ENCODE data around the gene API5.

The API5 gene

DNA sequence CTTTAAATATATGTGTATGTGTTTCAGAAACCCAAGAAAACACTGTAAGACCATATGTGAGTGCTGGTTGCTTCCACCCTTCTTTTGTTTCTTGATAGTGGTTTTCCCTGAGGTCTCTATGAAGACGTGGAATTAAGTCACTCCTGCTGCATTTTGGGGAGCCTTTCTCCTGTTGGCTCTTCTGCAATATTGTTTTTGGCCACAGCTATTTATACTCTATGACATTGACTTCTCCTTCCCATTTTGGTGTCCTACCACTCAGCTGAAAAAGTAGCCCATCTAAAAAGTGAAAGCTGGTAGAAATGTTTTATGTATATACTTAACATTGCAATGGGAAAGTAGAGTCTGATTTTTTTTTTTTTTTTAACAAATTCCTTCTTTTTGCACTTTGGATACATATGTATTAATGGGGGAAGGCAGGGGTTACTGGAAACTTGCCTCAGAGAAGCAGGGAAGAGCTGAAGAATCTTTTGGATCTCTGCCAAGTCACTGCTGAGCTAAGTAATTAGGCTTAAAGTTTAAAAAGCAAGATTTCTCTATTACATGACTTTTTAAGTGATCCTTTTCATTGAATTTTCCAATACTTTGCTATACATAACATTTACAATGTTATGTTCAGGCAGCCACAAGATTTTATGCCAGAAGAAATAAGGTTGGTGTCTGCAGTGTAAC, 48.7 kb downstream of the API5 start:
- peaks cover 20 to 21% of the 10 kb centered on the region in 2 experiments for H3K4me1 ChIP-seq (ENCODE audit: control insufficient read depth in 1 of 2, insufficient read depth in 1 of 2, low read depth in 1 of 2, low read length in 1 of 2)
- TF ChIP-seq, protein P1, sequence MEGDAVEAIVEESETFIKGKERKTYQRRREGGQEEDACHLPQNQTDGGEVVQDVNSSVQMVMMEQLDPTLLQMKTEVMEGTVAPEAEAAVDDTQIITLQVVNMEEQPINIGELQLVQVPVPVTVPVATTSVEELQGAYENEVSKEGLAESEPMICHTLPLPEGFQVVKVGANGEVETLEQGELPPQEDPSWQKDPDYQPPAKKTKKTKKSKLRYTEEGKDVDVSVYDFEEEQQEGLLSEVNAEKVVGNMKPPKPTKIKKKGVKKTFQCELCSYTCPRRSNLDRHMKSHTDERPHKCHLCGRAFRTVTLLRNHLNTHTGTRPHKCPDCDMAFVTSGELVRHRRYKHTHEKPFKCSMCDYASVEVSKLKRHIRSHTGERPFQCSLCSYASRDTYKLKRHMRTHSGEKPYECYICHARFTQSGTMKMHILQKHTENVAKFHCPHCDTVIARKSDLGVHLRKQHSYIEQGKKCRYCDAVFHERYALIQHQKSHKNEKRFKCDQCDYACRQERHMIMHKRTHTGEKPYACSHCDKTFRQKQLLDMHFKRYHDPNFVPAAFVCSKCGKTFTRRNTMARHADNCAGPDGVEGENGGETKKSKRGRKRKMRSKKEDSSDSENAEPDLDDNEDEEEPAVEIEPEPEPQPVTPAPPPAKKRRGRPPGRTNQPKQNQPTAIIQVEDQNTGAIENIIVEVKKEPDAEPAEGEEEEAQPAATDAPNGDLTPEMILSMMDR (IDR thresholded peaks at IDR 0.05) = no peak
- no peaks in the 10 kb centered on the region for H3K36me3 ChIP-seq
- H3K27me3 ChIP-seq = no peaks in the 10 kb centered on the region
- no peaks in the 10 kb centered on the region for H3K9me3 ChIP-seq
- H3K4me3 ChIP-seq (ENCODE audit: low read depth in 1 of 2, low read length in 1 of 2) = no peak overlapping the region
- no peak overlapping the region for H3K27ac ChIP-seq

DNA sequence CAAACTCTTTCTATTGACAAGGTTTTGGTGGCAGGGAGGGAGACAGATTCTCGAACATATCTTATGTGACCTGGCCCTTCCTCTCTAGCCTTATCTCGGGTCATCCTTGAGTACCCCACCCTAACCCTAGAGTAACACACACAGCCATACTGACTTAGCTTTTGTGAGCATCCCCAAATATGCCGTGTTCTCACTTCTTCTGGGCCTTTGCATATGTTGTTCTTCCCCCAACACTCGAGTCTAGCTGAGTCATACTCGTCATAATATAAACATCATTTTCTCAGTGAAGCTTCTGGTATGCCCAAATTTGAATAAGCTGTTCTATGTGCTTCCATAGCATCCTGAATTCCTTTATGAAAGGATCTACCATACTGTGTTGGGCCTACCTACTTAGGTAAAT, 54.9 kb downstream of the API5 start:
- no peaks in the 10 kb centered on the region for H3K9me3 ChIP-seq
- no peaks in the 10 kb centered on the region for H3K27me3 ChIP-seq
- H3K4me1 ChIP-seq (ENCODE audit: control insufficient read depth in 1 of 2, insufficient read depth in 1 of 2, low read depth in 1 of 2, low read length in 1 of 2) = no peaks in the 10 kb centered on the region
- H3K4me3 ChIP-seq (ENCODE audit: low read depth in 1 of 2, low read length in 1 of 2) = no peak overlapping the region
- TF ChIP-seq, protein P1 (IDR thresholded peaks at IDR 0.05) = no peak
- H3K36me3 ChIP-seq = peaks cover 7% of the 10 kb centered on the region
- no peak overlapping the region for H3K27ac ChIP-seq

DNA sequence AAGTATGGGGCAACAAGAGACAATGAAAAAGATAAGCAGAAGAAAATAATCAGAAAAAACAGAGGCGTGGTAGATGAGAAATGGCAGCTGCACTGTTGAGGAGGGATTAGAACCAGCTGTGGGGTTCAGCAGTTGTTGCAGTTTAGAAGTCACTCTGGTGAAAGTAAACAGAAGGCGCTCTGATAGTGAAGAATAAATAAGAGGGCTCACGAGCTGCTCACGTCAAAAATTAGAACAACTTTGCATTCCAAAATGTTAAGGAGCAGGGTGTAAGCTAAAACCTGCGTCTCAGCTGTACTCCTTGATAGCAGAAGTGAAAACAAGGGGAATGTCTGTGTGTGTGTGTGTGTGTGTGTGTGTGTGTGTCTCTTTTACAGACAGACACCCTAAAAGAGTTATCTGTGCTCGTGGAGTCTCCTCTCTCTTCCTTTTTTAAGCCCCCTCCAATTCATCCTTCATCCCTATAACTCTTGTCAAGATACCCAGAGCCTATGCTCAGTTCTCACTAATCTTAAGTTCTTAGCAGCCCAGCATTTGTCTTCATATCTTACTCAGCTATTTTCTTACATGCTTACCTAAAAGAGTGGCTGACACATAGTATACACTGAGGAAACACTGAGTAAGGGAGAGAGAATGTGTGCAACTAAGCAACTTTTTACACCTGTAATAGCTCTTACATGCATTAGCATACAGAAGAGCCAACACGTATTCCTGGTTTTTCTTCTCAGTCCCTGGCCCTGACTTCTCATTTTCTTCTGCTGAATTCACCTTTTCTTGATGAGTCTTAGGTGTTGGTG, 55.8 kb downstream of the API5 start:
- Histone ChIP-seq H3K27ac (no peak overlapping the region), H3K27me3 (no peaks in the 10 kb centered on the region), H3K4me1 (ENCODE audit: control insufficient read depth in 1 of 2, insufficient read depth in 1 of 2, low read depth in 1 of 2, low read length in 1 of 2) (no peaks in the 10 kb centered on the region), H3K36me3 (peaks cover 9% of the 10 kb centered on the region), H3K9me3 (no peaks in the 10 kb centered on the region), H3K4me3 (ENCODE audit: low read depth in 1 of 2, low read length in 1 of 2) (no peak overlapping the region)
- TF ChIP-seq, protein P1 (IDR thresholded peaks at IDR 0.05) = no peak

DNA sequence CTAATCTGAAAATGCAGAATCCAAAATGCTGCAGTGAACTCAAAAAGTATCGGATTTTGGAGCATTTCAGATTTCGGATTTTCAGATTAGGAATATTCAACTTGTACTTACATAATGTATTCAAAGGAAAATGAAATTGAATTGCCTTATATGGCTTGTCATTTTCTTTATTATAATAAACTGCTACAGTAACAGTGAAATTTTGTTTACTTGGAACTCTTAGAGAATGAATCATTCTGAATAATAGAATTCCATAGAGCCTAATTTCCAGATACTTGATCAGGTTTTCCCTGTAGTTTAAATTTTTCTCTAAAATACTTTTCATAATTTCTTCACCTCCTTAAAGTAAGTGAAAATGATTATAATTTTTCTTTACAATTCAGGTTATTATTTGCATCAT, 64.3 kb downstream of the API5 start:
- H3K27me3 ChIP-seq = no peaks in the 10 kb centered on the region
- H3K27ac ChIP-seq = no peak overlapping the region

DNA sequence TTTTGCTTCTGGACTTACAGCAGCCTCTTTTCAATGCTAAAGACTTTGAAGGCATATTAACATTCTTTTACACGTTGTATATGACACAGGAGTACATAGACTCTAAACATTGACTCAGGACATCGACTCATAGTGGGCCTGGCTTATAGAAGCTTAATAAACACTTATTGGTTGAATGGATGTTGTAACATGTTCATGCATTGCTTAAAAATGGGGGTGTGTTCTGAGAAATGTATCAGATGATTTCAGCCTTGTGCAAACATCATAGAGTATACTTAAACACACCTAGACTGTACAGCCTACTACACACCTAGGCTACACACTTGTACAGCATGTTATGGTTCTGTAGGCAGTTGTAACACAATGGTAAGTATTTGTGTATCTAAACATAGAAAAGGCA, 64.8 kb downstream of the API5 start:
- Histone ChIP-seq H3K36me3 (peaks cover 12% of the 10 kb centered on the region), H3K27me3 (no peaks in the 10 kb centered on the region), H3K9me3 (no peaks in the 10 kb centered on the region), H3K4me1 (ENCODE audit: control insufficient read depth in 1 of 2, insufficient read depth in 1 of 2, low read depth in 1 of 2, low read length in 1 of 2) (no peaks in the 10 kb centered on the region), H3K27ac (no peak overlapping the region), H3K4me3 (ENCODE audit: low read depth in 1 of 2, low read length in 1 of 2) (no peak overlapping the region)
- TF ChIP-seq, protein P1 (IDR thresholded peaks at IDR 0.05) = no peak

More for the DNA sequence above, 64.3 kb downstream of the API5 start:
- H3K9me3 ChIP-seq = no peaks in the 10 kb centered on the region
- no peak overlapping the region for H3K4me3 ChIP-seq (ENCODE audit: low read depth in 1 of 2, low read length in 1 of 2)
- peaks cover 15% of the 10 kb centered on the region for H3K36me3 ChIP-seq
- TF ChIP-seq, protein P1 (IDR thresholded peaks at IDR 0.05) = no peak
- no peaks in the 10 kb centered on the region for H3K4me1 ChIP-seq (ENCODE audit: control insufficient read depth in 1 of 2, insufficient read depth in 1 of 2, low read depth in 1 of 2, low read length in 1 of 2)
